Esophagus squamous epithelium (tissue), 5 donors: ENCODE measurements around the gene RGS14. TPM values are rescaled to one million over a fixed set of nuclear protein-coding genes. Genes with fewer than 3 reads are reported as not detected.

Experiments used
- DNase-seq: peaks from one replicate; lab custom pipeline; 2025; lab: John Stamatoyannopoulos, UW
- H3K27ac ChIP-seq, 4 donors: fragments of 200-600 bp; sonication (generic); one replicate each; pipeline ENCODE4 v1.5.1; 2016 to 2019; ENCODE audit warnings: mild to moderate bottlenecking in 1 of 4
- H3K27me3 ChIP-seq, 4 donors: fragments of 200-600 bp; sonication (generic); 1 replicate in 3 of 4; 2 replicates in 1 of 4; pipeline versions ENCODE4 v1.5.1 to v1.6.0; 2017 to 2021; ENCODE audit warnings: antibody characterized with exemption in 1 of 4
- H3K36me3 ChIP-seq, 3 donors: fragments of 200-600 bp; sonication (generic); one replicate each; pipeline ENCODE4 v1.5.1; 2016 to 2019
- H3K4me1 ChIP-seq, 3 donors: fragments of 200-600 bp; sonication (generic); one replicate each; pipeline ENCODE4 v1.5.1; 2017 to 2019
- H3K4me3 ChIP-seq, 4 donors: fragments of 200-600 bp; sonication (generic); 1 replicate in 3 of 4; 2 replicates in 1 of 4; pipeline ENCODE4 v1.5.1; 2016 to 2019; ENCODE audit warnings: mild to moderate bottlenecking in 2 of 4, moderate library complexity in 1 of 4
- H3K9me3 ChIP-seq, 3 donors: fragments of 200-600 bp; sonication (generic); one replicate each; pipeline ENCODE4 v1.5.1; 2016 to 2019
- POLR2A ChIP-seq, 4 donors: fragments of 450-650 bp; IDR thresholded peaks; one replicate each; pipeline ENCODE4 v1.6.1; 2017; ENCODE audit warnings: antibody characterized with exemption in 4 of 4, mild to moderate bottlenecking in 4 of 4, moderate library complexity in 3 of 4
- WGBS, 2 donors: methylation state at CpG; one replicate each; pipeline ENCODE4 v1.1.5; 2018; 5-methylcytosine and 5-hydroxymethylcytosine counted together
- intact Hi-C: fragments of 100-400 bp; cut with DNase I; formaldehyde crosslinking; loops from one replicate; pipeline ENCODE4 v1.15.0; 2022
- total RNA-seq, 4 donors: library from RNA; depleted of rRNA; stranded (reverse); fragments of >200 nt; gene quantifications; one replicate each; pipeline ENCODE4 v1.1.0, GENCODE V29; 2016
- TF ChIP-seq, protein P1 (sequence below), 6 experiments: fragments of 450-650 bp in 4 of 6; fragments of 200-600 bp in 2 of 6; sonication (generic) in 2 of 6; IDR thresholded peaks; one replicate each; pipeline ENCODE4 v1.5.1; 2016 to 2019; ENCODE audit warnings: antibody characterized with exemption in 6 of 6, mild to moderate bottlenecking in 4 of 6, moderate library complexity in 4 of 6
- donor health status: DM: yes; HTN: yes; CAD: no.

RGS14 gene
- total RNA-seq, 4 donors from 2014 or later, result 32.7 to 37.8 (median 34.8) TPM

DNA sequence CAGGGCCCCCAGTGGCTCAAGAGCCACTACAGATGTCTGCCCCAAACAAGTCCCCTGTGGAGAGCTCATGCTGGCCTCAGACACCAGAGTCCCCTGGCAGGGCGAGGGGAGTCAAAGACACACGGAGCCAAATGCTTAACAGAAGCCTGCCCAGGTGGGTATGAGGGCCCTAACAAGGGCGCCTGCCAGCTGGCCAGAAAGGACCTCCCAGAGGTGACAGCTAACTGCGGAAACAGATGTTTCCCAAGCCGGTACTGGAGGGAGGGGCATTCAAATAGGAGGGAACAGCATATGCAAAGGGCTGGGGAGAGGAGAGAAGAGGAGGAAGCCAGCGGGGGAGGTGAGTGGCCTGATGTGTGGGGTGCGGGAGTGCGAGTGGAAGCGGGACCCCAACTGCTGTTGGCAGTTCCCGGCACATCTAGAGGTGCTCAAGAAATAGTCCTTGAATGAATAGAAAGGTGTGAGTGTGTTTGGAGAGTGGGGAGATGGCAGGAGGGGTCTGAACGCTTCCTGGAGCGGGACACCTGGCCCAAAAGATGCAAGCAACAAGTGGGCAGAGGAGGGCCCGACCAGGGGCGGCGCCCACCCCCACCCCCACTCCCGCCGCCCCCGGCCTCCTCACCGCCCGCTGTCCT is 46.9 kb upstream of the RGS14 start:
- H3K4me3 ChIP-seq, result peak overlapping the region; percentile 40 to 71 (median 56)
- intact Hi-C loops, result loop anchor here (10.0 kb wide), 3 partner anchors 84 to 184 kb away; partner anchors contain the start of gene PDLIM7
- peak overlapping the region; percentile 54 to 87 (median 70) for H3K27ac ChIP-seq
- WGBS, 2 donors, result 13 to 23% methylated on average over 11 to 12 of the region's 20 CpGs
- no peak for DNase-seq
- TF ChIP-seq POLR2A (IDR thresholded peaks at IDR 0.05), result no peak
- TF ChIP-seq, protein P1, sequence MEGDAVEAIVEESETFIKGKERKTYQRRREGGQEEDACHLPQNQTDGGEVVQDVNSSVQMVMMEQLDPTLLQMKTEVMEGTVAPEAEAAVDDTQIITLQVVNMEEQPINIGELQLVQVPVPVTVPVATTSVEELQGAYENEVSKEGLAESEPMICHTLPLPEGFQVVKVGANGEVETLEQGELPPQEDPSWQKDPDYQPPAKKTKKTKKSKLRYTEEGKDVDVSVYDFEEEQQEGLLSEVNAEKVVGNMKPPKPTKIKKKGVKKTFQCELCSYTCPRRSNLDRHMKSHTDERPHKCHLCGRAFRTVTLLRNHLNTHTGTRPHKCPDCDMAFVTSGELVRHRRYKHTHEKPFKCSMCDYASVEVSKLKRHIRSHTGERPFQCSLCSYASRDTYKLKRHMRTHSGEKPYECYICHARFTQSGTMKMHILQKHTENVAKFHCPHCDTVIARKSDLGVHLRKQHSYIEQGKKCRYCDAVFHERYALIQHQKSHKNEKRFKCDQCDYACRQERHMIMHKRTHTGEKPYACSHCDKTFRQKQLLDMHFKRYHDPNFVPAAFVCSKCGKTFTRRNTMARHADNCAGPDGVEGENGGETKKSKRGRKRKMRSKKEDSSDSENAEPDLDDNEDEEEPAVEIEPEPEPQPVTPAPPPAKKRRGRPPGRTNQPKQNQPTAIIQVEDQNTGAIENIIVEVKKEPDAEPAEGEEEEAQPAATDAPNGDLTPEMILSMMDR (IDR thresholded peaks at IDR 0.05), result no peak
- peaks cover 5 to 38% (median 8%) of the 10 kb centered on the region in 3 donors for H3K36me3 ChIP-seq
- peaks cover 28 to 68% (median 31%) of the 10 kb centered on the region in 3 donors for H3K4me1 ChIP-seq
- H3K27me3 ChIP-seq, result no peaks in the 10 kb centered on the region
- H3K9me3 ChIP-seq, result no peaks in the 10 kb centered on the region

DNA sequence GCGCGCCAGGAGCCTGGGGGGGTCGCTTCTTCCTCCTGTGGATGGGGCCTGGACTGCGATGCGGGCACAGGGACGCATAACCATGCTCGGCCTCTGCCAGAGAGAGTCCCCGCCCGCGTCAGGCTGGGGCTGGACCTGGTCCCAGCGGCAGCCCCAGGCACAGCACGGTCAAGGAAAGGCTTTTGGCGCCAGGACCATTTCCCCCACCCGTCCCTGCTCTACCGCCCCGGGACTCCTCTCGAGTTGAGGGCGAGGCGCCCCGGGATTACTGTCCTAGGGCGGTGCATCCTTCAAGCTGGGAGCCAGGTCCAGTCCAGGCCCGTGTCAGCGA is 46.4 kb upstream of the RGS14 start:
- Histone ChIP-seq H3K27ac (peak overlapping the region; percentile 54 to 87 (median 70)), H3K27me3 (no peaks in the 10 kb centered on the region), H3K9me3 (no peaks in the 10 kb centered on the region), H3K36me3 (peaks cover 5 to 38% (median 8%) of the 10 kb centered on the region in 3 donors), H3K4me1 (peaks cover 28 to 63% (median 30%) of the 10 kb centered on the region in 3 donors), H3K4me3 (peak overlapping the region; percentile 40 to 71 (median 56))
- WGBS, 2 donors, result 0% methylated on average over 2 of the region's 23 CpGs; no CpG with 5 or more reads in 1 of the 2 donors
- TF ChIP-seq, protein P1 (IDR thresholded peaks at IDR 0.05), result no peak
- TF ChIP-seq POLR2A (IDR thresholded peaks at IDR 0.05), result no peak
- intact Hi-C loops, result loop anchor here (10.0 kb wide), 3 partner anchors 83 to 183 kb away; partner anchors contain the start of gene PDLIM7
- no peak for DNase-seq

DNA sequence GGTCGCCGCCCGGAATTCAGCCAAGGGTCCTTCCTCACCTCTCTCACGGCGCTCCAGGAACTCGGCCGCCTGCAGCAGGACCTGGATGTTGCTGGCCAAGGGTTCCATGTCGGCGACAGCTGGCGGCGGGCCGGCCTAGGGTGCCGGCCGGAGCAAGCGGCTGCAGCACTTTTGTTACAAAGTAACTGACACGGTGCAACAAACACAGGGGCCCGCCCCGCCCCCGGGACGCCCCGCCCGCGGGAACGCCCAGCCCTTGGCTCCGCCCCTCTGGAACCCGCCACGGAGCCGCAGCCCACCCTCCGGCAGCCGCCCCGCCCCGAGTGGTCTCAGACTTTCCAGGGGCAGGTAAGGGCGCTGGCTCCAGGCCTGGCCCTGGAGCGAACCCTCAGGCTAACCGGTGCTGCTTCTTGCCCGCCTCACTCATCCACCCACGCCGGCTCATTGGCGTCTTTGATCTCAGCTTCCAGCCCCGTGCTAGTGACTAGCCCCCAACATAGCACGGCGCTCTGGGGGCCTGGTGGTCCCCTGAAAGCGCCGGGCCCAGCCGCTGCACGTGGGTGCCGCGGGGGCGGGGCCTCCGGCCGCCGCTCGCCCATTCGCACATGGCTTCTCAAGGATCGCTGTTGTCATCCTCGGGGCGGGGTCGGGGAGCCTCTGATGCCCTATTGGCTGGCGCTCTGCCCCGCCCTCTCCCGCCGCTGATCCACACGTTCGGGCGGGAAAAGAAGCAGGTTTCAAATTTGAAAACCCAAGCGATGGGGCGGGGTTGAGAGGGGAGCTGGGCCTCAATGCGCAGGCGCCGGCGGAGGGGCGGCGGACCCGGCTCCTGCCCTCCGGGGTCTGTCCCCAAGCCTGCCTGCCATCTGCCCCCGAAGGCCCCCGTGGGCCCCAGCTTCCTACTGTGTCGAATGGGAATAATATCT is 45.7 kb upstream of the RGS14 start, which contains the start of gene MXD3:
TSS of gene MXD3 (minus strand) at position 176 of the 926 bp plus-strand sequence. CDS start at position 108, 68 bp downstream.
- WGBS, 2 donors, result 0 to 2% methylated on average over 5 to 11 of the region's 78 CpGs
- DNase-seq, result peak; percentile 76
- Histone ChIP-seq H3K9me3 (no peaks in the 10 kb centered on the region), H3K27ac (peak within 1 kb of the TSS; percentile 62 to 87 (median 72)), H3K27me3 (no peaks in the 10 kb centered on the region), H3K4me3 (peak within 1 kb of the TSS; percentile 40 to 71 (median 56)), H3K4me1 (peaks cover 27 to 57% (median 28%) of the 10 kb centered on the region in 3 donors), H3K36me3 (peaks cover 4 to 36% (median 5%) of the 10 kb centered on the region in 3 donors)
- intact Hi-C loops, result loop anchor here (10.0 kb wide), 3 partner anchors 83 to 183 kb away; partner anchors contain the start of gene PDLIM7
- TF ChIP-seq, protein P1 (IDR thresholded peaks at IDR 0.05), result no peak
- TF ChIP-seq POLR2A (IDR thresholded peaks at IDR 0.05), result peak in 1 of 4 donors; percentile 38

DNA sequence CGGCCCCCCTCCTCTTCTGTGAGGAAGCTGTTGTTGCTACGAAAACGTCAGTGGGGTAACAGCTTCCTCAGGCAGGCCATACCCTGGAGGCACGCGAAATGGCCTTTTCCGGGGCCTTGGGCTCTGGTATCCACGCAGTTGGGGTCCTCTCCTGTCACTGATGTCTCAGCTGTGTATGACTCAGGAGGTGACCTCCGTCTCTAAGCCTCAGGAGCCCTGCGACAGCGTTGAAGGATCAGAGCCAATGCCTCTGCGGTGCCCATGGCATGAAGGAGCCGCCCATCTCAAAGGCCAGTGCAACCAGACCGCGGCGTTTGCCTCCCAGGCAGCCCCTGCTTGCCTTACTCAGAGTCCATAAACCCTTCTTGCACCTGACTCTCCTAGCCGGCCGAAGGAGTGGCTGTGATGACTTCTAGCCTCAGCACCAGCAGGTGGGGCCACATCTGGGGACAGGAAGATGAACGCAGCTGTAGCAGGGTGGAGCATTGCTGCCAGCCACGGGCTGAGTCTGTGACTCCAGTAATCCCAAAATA is 45.0 kb upstream of the RGS14 start:
- intact Hi-C loops, result loop anchor here (10.0 kb wide), 3 partner anchors 82 to 182 kb away; partner anchors contain the start of gene PDLIM7
- no peak for DNase-seq
- H3K36me3 ChIP-seq, result peaks cover 0 to 36% (median 0%) of the 10 kb centered on the region in 3 donors
- no peak for TF ChIP-seq POLR2A (IDR thresholded peaks at IDR 0.05)
- TF ChIP-seq, protein P1 (IDR thresholded peaks at IDR 0.05), result peak in 2 of 6 experiments; percentile 7 to 19
- H3K9me3 ChIP-seq, result no peaks in the 10 kb centered on the region
- peak overlapping the region in 3 of 4 donors; percentile 11 to 71 (median 63) for H3K4me3 ChIP-seq
- no peaks in the 10 kb centered on the region for H3K27me3 ChIP-seq
- peak overlapping the region in 3 of 4 donors; percentile 14 to 87 (median 37) for H3K27ac ChIP-seq
- H3K4me1 ChIP-seq, result peaks cover 27 to 51% (median 28%) of the 10 kb centered on the region in 3 donors
- 3 to 10% methylated on average over 11 to 15 of the region's 19 CpGs for WGBS, 2 donors
